Common myeloid progenitor, CD34-positive (primary cell): ENCODE measurements around the gene TGM2. TPM values are rescaled to one million over a fixed set of nuclear protein-coding genes. Genes with fewer than 3 reads are reported as not detected.

ENCODE experiments used
- CTCF ChIA-PET: fragments of 350-600 bp; sonication (Branson Sonifier 250); formaldehyde crosslinking; loops from one replicate; lab custom pipeline; 2021; ENCODE audit warnings: antibody characterized with exemption; lab: Charles Lee
- POLR2A ChIA-PET: fragments of 350-600 bp; sonication (Branson Sonifier 250); formaldehyde crosslinking; loops from one replicate; lab custom pipeline; 2021; ENCODE audit warnings: antibody characterized with exemption; lab: Charles Lee
- DNase-seq, 3 donors: peaks; one replicate each; pipeline versions ENCODE4 v3.0.0 to v3.0.0-alpha.2; 2013
- H3K27ac ChIP-seq, 2 experiments: 1 replicate in 1 of 2; 2 replicates in 1 of 2; pipeline ENCODE4 v1.7.0; 2013; ENCODE audit warnings: inconsistent platforms in 2 of 2, low read length in 2 of 2, mild to moderate bottlenecking in 2 of 2, low read depth in 1 of 2, moderate library complexity in 1 of 2; ENCODE audit not compliant: severe bottlenecking in 2 of 2, insufficient read depth in 1 of 2, poor library complexity in 1 of 2
- H3K27me3 ChIP-seq, 5 experiments: replicated peaks in 2 of 5; 1 replicate in 3 of 5; 2 replicates in 2 of 5; pipeline versions ENCODE4 v1.6.1 to v1.7.0; 2013; ENCODE audit warnings: low read length in 4 of 5, mild to moderate bottlenecking in 2 of 5, moderate library complexity in 2 of 5, inconsistent platforms in 1 of 5; ENCODE audit not compliant: insufficient read depth in 5 of 5, control insufficient read depth in 4 of 5
- H3K36me3 ChIP-seq, 4 experiments: 1 replicate in 2 of 4; 2 replicates in 2 of 4; pipeline versions ENCODE4 v1.6.1 to v1.7.0; 2013; ENCODE audit warnings: low read length in 3 of 4, control low read depth in 1 of 4, mild to moderate bottlenecking in 1 of 4; ENCODE audit not compliant: control insufficient read depth in 4 of 4, insufficient read depth in 4 of 4
- H3K4me1 ChIP-seq, 4 experiments: 1 replicate in 3 of 4; 2 replicates in 1 of 4; pipeline versions ENCODE4 v1.6.1 to v1.7.1; 2013; ENCODE audit warnings: low read length in 3 of 4, mild to moderate bottlenecking in 3 of 4, control low read depth in 1 of 4, inconsistent platforms in 1 of 4, moderate library complexity in 1 of 4; ENCODE audit not compliant: control insufficient read depth in 4 of 4, insufficient read depth in 4 of 4; ENCODE audit errors: control extremely low read depth in 1 of 4
- H3K4me3 ChIP-seq, 7 experiments: 1 replicate in 4 of 7; 2 replicates in 3 of 7; pipeline versions ENCODE4 v1.5.1 to v1.7.0; 2013; ENCODE audit warnings: mild to moderate bottlenecking in 7 of 7, low read length in 6 of 7, moderate library complexity in 6 of 7, inconsistent platforms in 2 of 7, low read depth in 2 of 7, control low read depth in 1 of 7; ENCODE audit not compliant: insufficient read depth in 4 of 7, control insufficient read depth in 1 of 7; ENCODE audit errors: extremely low read depth in 1 of 7
- H3K9me3 ChIP-seq, 5 experiments: 1 replicate in 4 of 5; 2 replicates in 1 of 5; pipeline versions ENCODE4 v1.6.1 to v1.7.1; 2013; ENCODE audit warnings: low read length in 4 of 5, mild to moderate bottlenecking in 2 of 5, inconsistent platforms in 1 of 5, low read depth in 1 of 5, moderate library complexity in 1 of 5; ENCODE audit not compliant: control insufficient read depth in 4 of 5, insufficient read depth in 2 of 5; ENCODE audit errors: control extremely low read depth in 1 of 5
- WGBS: methylation state at CpG from one replicate; pipeline ENCODE4 v1.1.5; 2013; ENCODE audit not compliant: insufficient coverage; 5-methylcytosine and 5-hydroxymethylcytosine counted together
- polyA plus RNA-seq: library from polyadenylated mRNA; unstranded; fragments of 120-200 nt; gene quantifications from one replicate; pipeline ENCODE4 v1.2.1, GENCODE V29; 2013

The TGM2 gene
- 0.81 TPM for polyA plus RNA-seq

- Histone ChIP-seq H3K27ac (no peak within 1 kb of the TSS), H3K27me3 (peaks cover 0 to 22% (median 2%) of the 10 kb centered on the region in 5 experiments), H3K4me1 (peaks cover 0 to 27% (median 8%) of the 10 kb centered on the region in 4 experiments), H3K9me3 (no peaks in the 10 kb centered on the region), H3K4me3 (peak within 1 kb of the TSS in 2 of 7 experiments; percentile 37 to 48), H3K36me3 (no peaks in the 10 kb centered on the region)
- ChIA-PET POLR2A (no interaction called here), CTCF (interaction anchor here (0.8 to 5.4 kb wide), 11 partner anchors 10 to 107 kb away, joined by 3 to 33 read pairs (median 5); no protein-coding TSS in a partner anchor)
- DNase-seq: peak; percentile 56 to 73 (median 68)
- 8% methylated on average over 27 of the region's 46 CpGs for WGBS
Observed at GRCh38 chr20:38165089-38165965, at the start of gene TGM2. Gene TGM2, minus strand, starts transcription at chr20:38165270. Its CDS starts 72 bp downstream, at chr20:38165198.

GRCh38 chr20:38214256-38215193, 49.5 kb upstream of the TGM2 start:
- H3K4me3 ChIP-seq: no peak overlapping the region
- DNase-seq: no peak
- H3K9me3 ChIP-seq: no peaks in the 10 kb centered on the region
- H3K4me1 ChIP-seq: no peaks in the 10 kb centered on the region
- 85% methylated on average over 12 of the region's 19 CpGs for WGBS
- peaks cover 0 to 2% (median 0%) of the 10 kb centered on the region in 5 experiments for H3K27me3 ChIP-seq
- POLR2A ChIA-PET: no interaction called here
- CTCF ChIA-PET: interaction anchor here (0.7 to 1.3 kb wide), 3 partner anchors 9 to 104 kb away, joined by 3 to 4 read pairs (median 4); no protein-coding TSS in a partner anchor
- no peak overlapping the region for H3K27ac ChIP-seq
- no peaks in the 10 kb centered on the region for H3K36me3 ChIP-seq

GRCh38 chr20:38213607-38213940, 48.5 kb upstream of the TGM2 start:
- no peaks in the 10 kb centered on the region for H3K4me1 ChIP-seq
- peaks cover 0 to 2% (median 0%) of the 10 kb centered on the region in 5 experiments for H3K27me3 ChIP-seq
- H3K9me3 ChIP-seq: no peaks in the 10 kb centered on the region
- H3K27ac ChIP-seq: no peak overlapping the region
- no peak overlapping the region for H3K4me3 ChIP-seq
- POLR2A ChIA-PET: interaction anchor here (0.6 kb wide), 1 partner anchor 137 kb away, joined by 3 read pairs; no protein-coding TSS in a partner anchor
- DNase-seq: no peak
- CTCF ChIA-PET: interaction anchor here (2.1 kb wide), 1 partner anchor 8 kb away, joined by 7 read pairs; no protein-coding TSS in a partner anchor
- WGBS: 98% methylated on average over 5 of the region's 5 CpGs
- H3K36me3 ChIP-seq: no peaks in the 10 kb centered on the region

GRCh38 chr20:38212806-38213606, 47.9 kb upstream of the TGM2 start:
- 87% methylated on average over 16 of the region's 18 CpGs for WGBS
- H3K4me1 ChIP-seq: no peaks in the 10 kb centered on the region
- POLR2A ChIA-PET: interaction anchor here (0.6 kb wide), 1 partner anchor 138 kb away, joined by 3 read pairs; no protein-coding TSS in a partner anchor
- no peak for DNase-seq
- CTCF ChIA-PET: interaction anchor here (2.1 kb wide), 1 partner anchor 8 kb away, joined by 7 read pairs; no protein-coding TSS in a partner anchor
- peaks cover 0 to 2% (median 0%) of the 10 kb centered on the region in 5 experiments for H3K27me3 ChIP-seq
- H3K27ac ChIP-seq: no peak overlapping the region
- H3K4me3 ChIP-seq: no peak overlapping the region
- no peaks in the 10 kb centered on the region for H3K9me3 ChIP-seq
- no peaks in the 10 kb centered on the region for H3K36me3 ChIP-seq

- ChIA-PET CTCF (interaction anchor here (0.6 to 2.6 kb wide), 8 partner anchors 10 to 154 kb away, joined by 3 to 14 read pairs (median 4); no protein-coding TSS in a partner anchor), POLR2A (no interaction called here)
- H3K4me1 ChIP-seq: no peaks in the 10 kb centered on the region
- H3K4me3 ChIP-seq: no peak overlapping the region
- no peaks in the 10 kb centered on the region for H3K9me3 ChIP-seq
- 95% methylated on average over 9 of the region's 9 CpGs for WGBS
- peaks cover 0 to 2% (median 2%) of the 10 kb centered on the region in 5 experiments for H3K27me3 ChIP-seq
- no peaks in the 10 kb centered on the region for H3K36me3 ChIP-seq
- DNase-seq: no peak
- H3K27ac ChIP-seq: no peak overlapping the region
Observed at GRCh38 chr20:38211200-38212097, 46.4 kb upstream of the TGM2 start.
